Measurements from ENCODE around the gene FAM221B.

FAM221B gene

GRCh38 chr9:35847792-35848572 lies 19.4 kb upstream of the FAM221B start:
- no peak overlapping the region for H3K9ac ChIP-seq (ENCODE audit: low read depth, low read length)
- peaks cover 24% of the 10 kb centered on the region for H3K4me1 ChIP-seq (ENCODE audit: control insufficient read depth, insufficient read depth, low read length)
- H3K27ac ChIP-seq (ENCODE audit: low read depth, low read length), result no peak overlapping the region
- H3K4me3 ChIP-seq (ENCODE audit: low read depth, low read length), result no peak overlapping the region
- H3K9me3 ChIP-seq (ENCODE audit: control insufficient read depth, insufficient read depth, low read length), result no peaks in the 10 kb centered on the region
- peaks cover 6% of the 10 kb centered on the region; the same call in 1 of the 2 replicates for H3K36me3 ChIP-seq (ENCODE audit: control insufficient read depth, insufficient read depth, low read length)
- peaks cover 12% of the 10 kb centered on the region for H3K27me3 ChIP-seq (ENCODE audit: control insufficient read depth, insufficient read depth, low read length)

GRCh38 chr9:35845824-35846771 lies 17.6 kb upstream of the FAM221B start:
- Histone ChIP-seq H3K27me3 (ENCODE audit: control insufficient read depth, insufficient read depth, low read length) (peaks cover 12% of the 10 kb centered on the region), H3K27ac (ENCODE audit: low read depth, low read length) (peak overlapping the region; percentile 23), H3K9ac (ENCODE audit: low read depth, low read length) (peak overlapping the region; percentile 10), H3K36me3 (ENCODE audit: control insufficient read depth, insufficient read depth, low read length) (peaks cover 5% of the 10 kb centered on the region; the same call in 1 of the 2 replicates), H3K4me3 (ENCODE audit: low read depth, low read length) (peak overlapping the region; percentile 73), H3K4me1 (ENCODE audit: control insufficient read depth, insufficient read depth, low read length) (peaks cover 24% of the 10 kb centered on the region), H3K9me3 (ENCODE audit: control insufficient read depth, insufficient read depth, low read length) (no peaks in the 10 kb centered on the region)

GRCh38 chr9:35844628-35845270 lies 16.2 kb upstream of the FAM221B start:
- H3K4me1 ChIP-seq (ENCODE audit: control insufficient read depth, insufficient read depth, low read length), result peaks cover 24% of the 10 kb centered on the region
- peak overlapping the region; percentile 73 for H3K4me3 ChIP-seq (ENCODE audit: low read depth, low read length)
- H3K9me3 ChIP-seq (ENCODE audit: control insufficient read depth, insufficient read depth, low read length), result no peaks in the 10 kb centered on the region
- peak overlapping the region; percentile 67 for H3K27ac ChIP-seq (ENCODE audit: low read depth, low read length)
- H3K27me3 ChIP-seq (ENCODE audit: control insufficient read depth, insufficient read depth, low read length), result peaks cover 12% of the 10 kb centered on the region
- peaks cover 5% of the 10 kb centered on the region; the same call in 1 of the 2 replicates for H3K36me3 ChIP-seq (ENCODE audit: control insufficient read depth, insufficient read depth, low read length)
- H3K9ac ChIP-seq (ENCODE audit: low read depth, low read length), result no peak overlapping the region

- Histone ChIP-seq H3K36me3 (ENCODE audit: control insufficient read depth, insufficient read depth, low read length) (peaks cover 5% of the 10 kb centered on the region; the same call in 1 of the 2 replicates), H3K9ac (ENCODE audit: low read depth, low read length) (no peak overlapping the region), H3K4me1 (ENCODE audit: control insufficient read depth, insufficient read depth, low read length) (peaks cover 24% of the 10 kb centered on the region), H3K27ac (ENCODE audit: low read depth, low read length) (no peak overlapping the region), H3K27me3 (ENCODE audit: control insufficient read depth, insufficient read depth, low read length) (peaks cover 12% of the 10 kb centered on the region), H3K9me3 (ENCODE audit: control insufficient read depth, insufficient read depth, low read length) (no peaks in the 10 kb centered on the region), H3K4me3 (ENCODE audit: low read depth, low read length) (no peak overlapping the region)
Measured at GRCh38 chr9:35842795-35843194, 14.3 kb upstream of the FAM221B start.

GRCh38 chr9:35842020-35842745 lies 13.7 kb upstream of the FAM221B start:
- H3K27ac ChIP-seq (ENCODE audit: low read depth, low read length), result no peak overlapping the region
- peaks cover 9% of the 10 kb centered on the region for H3K27me3 ChIP-seq (ENCODE audit: control insufficient read depth, insufficient read depth, low read length)
- no peaks in the 10 kb centered on the region for H3K36me3 ChIP-seq (ENCODE audit: control insufficient read depth, insufficient read depth, low read length)
- H3K4me1 ChIP-seq (ENCODE audit: control insufficient read depth, insufficient read depth, low read length), result peaks cover 24% of the 10 kb centered on the region
- H3K9ac ChIP-seq (ENCODE audit: low read depth, low read length), result no peak overlapping the region
- H3K9me3 ChIP-seq (ENCODE audit: control insufficient read depth, insufficient read depth, low read length), result no peaks in the 10 kb centered on the region
- no peak overlapping the region for H3K4me3 ChIP-seq (ENCODE audit: low read depth, low read length)

GRCh38 chr9:35841645-35841900 lies 13.0 kb upstream of the FAM221B start:
- H3K9ac ChIP-seq (ENCODE audit: low read depth, low read length), result no peak overlapping the region
- peaks cover 3% of the 10 kb centered on the region for H3K27me3 ChIP-seq (ENCODE audit: control insufficient read depth, insufficient read depth, low read length)
- H3K36me3 ChIP-seq (ENCODE audit: control insufficient read depth, insufficient read depth, low read length), result no peaks in the 10 kb centered on the region
- peaks cover 21% of the 10 kb centered on the region for H3K4me1 ChIP-seq (ENCODE audit: control insufficient read depth, insufficient read depth, low read length)
- H3K9me3 ChIP-seq (ENCODE audit: control insufficient read depth, insufficient read depth, low read length), result no peaks in the 10 kb centered on the region
- no peak overlapping the region for H3K4me3 ChIP-seq (ENCODE audit: low read depth, low read length)
- no peak overlapping the region for H3K27ac ChIP-seq (ENCODE audit: low read depth, low read length)

- Histone ChIP-seq H3K9me3 (ENCODE audit: control insufficient read depth, insufficient read depth, low read length) (no peaks in the 10 kb centered on the region), H3K9ac (ENCODE audit: low read depth, low read length) (no peak overlapping the region), H3K36me3 (ENCODE audit: control insufficient read depth, insufficient read depth, low read length) (no peaks in the 10 kb centered on the region), H3K4me1 (ENCODE audit: control insufficient read depth, insufficient read depth, low read length) (peaks cover 19% of the 10 kb centered on the region), H3K4me3 (ENCODE audit: low read depth, low read length) (no peak overlapping the region), H3K27ac (ENCODE audit: low read depth, low read length) (no peak overlapping the region), H3K27me3 (ENCODE audit: control insufficient read depth, insufficient read depth, low read length) (no peaks in the 10 kb centered on the region; the same call in none of the 2 replicates)
Measured at GRCh38 chr9:35840881-35841644, 12.5 kb upstream of the FAM221B start.

GRCh38 chr9:35839926-35840325 lies 11.4 kb upstream of the FAM221B start:
- H3K27me3 ChIP-seq (ENCODE audit: control insufficient read depth, insufficient read depth, low read length), result no peaks in the 10 kb centered on the region; the same call in 1 of the 2 replicates
- H3K9ac ChIP-seq (ENCODE audit: low read depth, low read length), result no peak overlapping the region
- H3K4me1 ChIP-seq (ENCODE audit: control insufficient read depth, insufficient read depth, low read length), result peaks cover 11% of the 10 kb centered on the region

GRCh38 chr9:35836595-35836994 lies 8.1 kb upstream of the FAM221B start:
- Histone ChIP-seq H3K36me3 (ENCODE audit: control insufficient read depth, insufficient read depth, low read length) (no peaks in the 10 kb centered on the region), H3K27ac (ENCODE audit: low read depth, low read length) (no peak overlapping the region), H3K9me3 (ENCODE audit: control insufficient read depth, insufficient read depth, low read length) (no peaks in the 10 kb centered on the region), H3K27me3 (ENCODE audit: control insufficient read depth, insufficient read depth, low read length) (no peaks in the 10 kb centered on the region; the same call in 1 of the 2 replicates), H3K4me3 (ENCODE audit: low read depth, low read length) (no peak overlapping the region), H3K4me1 (ENCODE audit: control insufficient read depth, insufficient read depth, low read length) (no peaks in the 10 kb centered on the region), H3K9ac (ENCODE audit: low read depth, low read length) (no peak overlapping the region)

More at GRCh38 chr9:35839926-35840325, 11.4 kb upstream of the FAM221B start:
- H3K4me3 ChIP-seq (ENCODE audit: low read depth, low read length), result no peak overlapping the region
- H3K9me3 ChIP-seq (ENCODE audit: control insufficient read depth, insufficient read depth, low read length), result no peaks in the 10 kb centered on the region
- H3K36me3 ChIP-seq (ENCODE audit: control insufficient read depth, insufficient read depth, low read length), result no peaks in the 10 kb centered on the region
- no peak overlapping the region for H3K27ac ChIP-seq (ENCODE audit: low read depth, low read length)

GRCh38 chr9:35835766-35836165 lies 7.2 kb upstream of the FAM221B start:
- Histone ChIP-seq H3K27me3 (ENCODE audit: control insufficient read depth, insufficient read depth, low read length) (no peaks in the 10 kb centered on the region; the same call in 1 of the 2 replicates), H3K4me1 (ENCODE audit: control insufficient read depth, insufficient read depth, low read length) (no peaks in the 10 kb centered on the region), H3K9me3 (ENCODE audit: control insufficient read depth, insufficient read depth, low read length) (no peaks in the 10 kb centered on the region), H3K27ac (ENCODE audit: low read depth, low read length) (no peak overlapping the region), H3K36me3 (ENCODE audit: control insufficient read depth, insufficient read depth, low read length) (no peaks in the 10 kb centered on the region), H3K4me3 (ENCODE audit: low read depth, low read length) (no peak overlapping the region), H3K9ac (ENCODE audit: low read depth, low read length) (no peak overlapping the region)

All from HUES48 (cell line).